PC-3 (cell line): ENCODE data around the gene ASTN2. TPM values are rescaled to one million over a fixed set of nuclear protein-coding genes. Genes with fewer than 3 reads are reported as not detected.

Experiments used
- ATAC-seq: fragments of 200-7000 bp; cut with Tn5 transposase; 2 replicates; pipeline ENCODE4 v1.9.1; 2020; ENCODE audit warnings: mild to moderate bottlenecking, moderate library complexity
- BruUV-seq: library from RNA; stranded (reverse); fragments of 400-500 nt; replicated peaks from 2 replicates; lab custom pipeline; 2021; lab: Mats Ljungman, UMichigan
- CTCF ChIA-PET: fragments of 300-600 bp; sonication (Branson Sonifier 250); formaldehyde crosslinking; loops from one replicate; lab custom pipeline; 2022; ENCODE audit warnings: antibody characterized with exemption; lab: Charles Lee
- POLR2A ChIA-PET: fragments of 300-600 bp; sonication (Branson Sonifier 250); formaldehyde crosslinking; loops from one replicate; lab custom pipeline; 2022; ENCODE audit warnings: antibody characterized with exemption; ENCODE audit not compliant: unreplicated experiment; lab: Charles Lee
- DNase-seq: peaks from one replicate; pipeline ENCODE4 v3.0.0-alpha.2; 2015
- H2AFZ ChIP-seq: fragments of 300-600 bp; sonication (generic); 2 replicates; pipeline ENCODE4 v1.6.0; 2016; ENCODE audit warnings: antibody characterized with exemption, low read length
- H3F3A ChIP-seq: fragments of 300-600 bp; sonication (generic); one replicate; pipeline ENCODE4 v1.6.0; 2017; ENCODE audit warnings: antibody characterized with exemption, low read length, control low read depth, mild to moderate bottlenecking; ENCODE audit not compliant: unreplicated experiment
- H3K27ac ChIP-seq: fragments of 300-600 bp; sonication (generic); 2 replicates; pipeline ENCODE4 v1.5.1; 2016; ENCODE audit warnings: mild to moderate bottlenecking, low read length
- H3K27me3 ChIP-seq: fragments of 300-600 bp; sonication (generic); 2 replicates; pipeline ENCODE4 v1.6.1; 2016; ENCODE audit warnings: low read length, mixed read lengths
- H3K36me3 ChIP-seq: fragments of 300-600 bp; sonication (generic); 2 replicates; pipeline ENCODE4 v1.6.1; 2016; ENCODE audit warnings: low read depth, mixed run types, low read length, mixed read lengths
- H3K4me1 ChIP-seq: fragments of 300-600 bp; sonication (generic); 2 replicates; pipeline ENCODE4 v1.5.1; 2016; ENCODE audit warnings: low read length; ENCODE audit not compliant: insufficient read depth
- H3K4me2 ChIP-seq: fragments of 300-600 bp; sonication (generic); 2 replicates; pipeline ENCODE4 v1.6.0; 2016; ENCODE audit warnings: low read length
- H3K4me3 ChIP-seq: fragments of 300-600 bp; sonication (generic); 2 replicates; pipeline ENCODE4 v1.5.1; 2016; ENCODE audit warnings: mild to moderate bottlenecking, low read length, mixed read lengths
- H3K79me2 ChIP-seq: fragments of 300-600 bp; sonication (generic); 2 replicates; pipeline ENCODE4 v1.6.1; 2017; ENCODE audit warnings: low read length, mixed read lengths
- H3K9ac ChIP-seq: fragments of 300-600 bp; sonication (generic); 2 replicates; pipeline ENCODE4 v1.6.0; 2016; ENCODE audit warnings: mild to moderate bottlenecking, low read length
- H3K9me2 ChIP-seq: fragments of 300-600 bp; sonication (generic); replicated peaks from 2 replicates; pipeline ENCODE4 v1.6.1; 2016; ENCODE audit warnings: mixed run types, low read length, mixed read lengths
- H3K9me3 ChIP-seq: fragments of 300-600 bp; sonication (generic); 2 replicates; pipeline ENCODE4 v1.6.1; 2016; ENCODE audit warnings: low read length, mixed read lengths
- H4K20me1 ChIP-seq: fragments of 300-600 bp; sonication (generic); 2 replicates; pipeline ENCODE4 v1.6.1; 2016; ENCODE audit warnings: low read length, mixed read lengths
- CTCF ChIP-seq: fragments of 300-600 bp; sonication (generic); conservative IDR thresholded peaks from 2 replicates; pipeline ENCODE4 v1.5.1; 2017; ENCODE audit warnings: antibody characterized with exemption, low read depth, mild to moderate bottlenecking, low read length
- EZH2 ChIP-seq: fragments of 300-600 bp; sonication (generic); IDR thresholded peaks from one replicate; pipeline ENCODE4 v1.6.1; 2017; ENCODE audit warnings: antibody characterized with exemption, mild to moderate bottlenecking, low read length; ENCODE audit not compliant: unreplicated experiment
- EZH2phosphoT487 ChIP-seq: fragments of 300-600 bp; sonication (generic); IDR thresholded peaks from 2 replicates; pipeline ENCODE4 v1.6.1; 2018; ENCODE audit warnings: mild to moderate bottlenecking, antibody characterized with exemption, low read length, borderline replicate concordance
- intact Hi-C: fragments of 100-400 bp; cut with micrococcal nuclease; formaldehyde crosslinking; loops from 2 replicates; pipeline ENCODE4 v1.9.0; 2023
- total RNA-seq: library from RNA; depleted of rRNA; stranded (reverse); fragments of >200 nt; gene quantifications from 2 replicates; pipeline ENCODE4 v1.2.3, GENCODE V29; 2014

The ASTN2 gene
- total RNA-seq, 1 experiment from 2014 or later: 3.5 TPM

- H3K9me3 ChIP-seq: no peaks in the 10 kb centered on the region
- H4K20me1 ChIP-seq: no peaks in the 10 kb centered on the region
- no peak overlapping the region for H3K27ac ChIP-seq
- no peak overlapping the region for H3K9ac ChIP-seq
- no peak overlapping the region for H3K4me2 ChIP-seq
- H3K36me3 ChIP-seq: no peaks in the 10 kb centered on the region
- DNase-seq (no peak), ATAC-seq (no peak)
- H3K27me3 ChIP-seq: no peaks in the 10 kb centered on the region
- no peak overlapping the region for H2AFZ ChIP-seq
- no TSS peak for BruUV-seq
- no peaks in the 10 kb centered on the region for H3K79me2 ChIP-seq
- no peaks in the 10 kb centered on the region for H3K4me1 ChIP-seq
- TF ChIP-seq EZH2: no peak
- TF ChIP-seq CTCF: no peak
- no peak for TF ChIP-seq EZH2phosphoT487
- ChIA-PET POLR2A (no interaction called here), CTCF (no interaction called here)
- H3F3A ChIP-seq: no peaks in the 10 kb centered on the region
- intact Hi-C loops: no loop called here
- no peaks in the 10 kb centered on the region for H3K9me2 ChIP-seq
- H3K4me3 ChIP-seq: no peak overlapping the region
Measured at GRCh38 chr9:116617389-116617788, 797.5 kb downstream of the ASTN2 start.

- POLR2A ChIA-PET: no interaction called here
Measured at GRCh38 chr9:116616304-116616914, 798.4 kb downstream of the ASTN2 start.

More at GRCh38 chr9:116616304-116616914, 798.4 kb downstream of the ASTN2 start:
- Histone ChIP-seq H2AFZ (no peak overlapping the region), H3K4me2 (no peak overlapping the region), H3K9me2 (no peaks in the 10 kb centered on the region), H3K4me1 (no peaks in the 10 kb centered on the region), H3K27me3 (no peaks in the 10 kb centered on the region), H3K36me3 (no peaks in the 10 kb centered on the region), H3K9ac (no peak overlapping the region), H3K9me3 (no peaks in the 10 kb centered on the region), H3K27ac (no peak overlapping the region), H4K20me1 (no peaks in the 10 kb centered on the region), H3F3A (no peaks in the 10 kb centered on the region), H3K79me2 (no peaks in the 10 kb centered on the region), H3K4me3 (no peak overlapping the region)
- intact Hi-C loops: no loop called here
- TF ChIP-seq EZH2phosphoT487 (no peak), CTCF (no peak), EZH2 (no peak)
- CTCF ChIA-PET: no interaction called here
- ATAC-seq (no peak), DNase-seq (no peak)
- no TSS peak for BruUV-seq
